T-helper 1 cell treated with Interleukin-12 subunit alpha and Interleukin-12 subunit beta and Interleukin-4 antibody, amounts not matched to agents 30 μg/mL and 1 μg/mL, for 36 hours (primary cell): ENCODE data around the gene IKBKE.

ENCODE experiments used
- H3K27ac Mint-ChIP-seq: one replicate; pipeline ENCODE4 v1.8.0; 2021; ENCODE audit warnings: mild to moderate bottlenecking, mixed read lengths
- H3K27me3 Mint-ChIP-seq: one replicate; pipeline ENCODE4 v1.8.0; 2021; ENCODE audit warnings: low read depth, mixed read lengths
- H3K36me3 Mint-ChIP-seq: one replicate; pipeline ENCODE4 v1.8.0; 2021; ENCODE audit warnings: low read depth, mixed read lengths
- H3K4me1 Mint-ChIP-seq: one replicate; pipeline ENCODE4 v1.8.0; 2021; ENCODE audit warnings: low read depth, mixed read lengths
- H3K4me3 Mint-ChIP-seq: one replicate; pipeline ENCODE4 v1.8.0; 2021; ENCODE audit warnings: mild to moderate bottlenecking, moderate library complexity, mixed read lengths
- H3K9me3 Mint-ChIP-seq: one replicate; pipeline ENCODE4 v1.8.0; 2021; ENCODE audit warnings: mixed read lengths

Gene IKBKE

DNA sequence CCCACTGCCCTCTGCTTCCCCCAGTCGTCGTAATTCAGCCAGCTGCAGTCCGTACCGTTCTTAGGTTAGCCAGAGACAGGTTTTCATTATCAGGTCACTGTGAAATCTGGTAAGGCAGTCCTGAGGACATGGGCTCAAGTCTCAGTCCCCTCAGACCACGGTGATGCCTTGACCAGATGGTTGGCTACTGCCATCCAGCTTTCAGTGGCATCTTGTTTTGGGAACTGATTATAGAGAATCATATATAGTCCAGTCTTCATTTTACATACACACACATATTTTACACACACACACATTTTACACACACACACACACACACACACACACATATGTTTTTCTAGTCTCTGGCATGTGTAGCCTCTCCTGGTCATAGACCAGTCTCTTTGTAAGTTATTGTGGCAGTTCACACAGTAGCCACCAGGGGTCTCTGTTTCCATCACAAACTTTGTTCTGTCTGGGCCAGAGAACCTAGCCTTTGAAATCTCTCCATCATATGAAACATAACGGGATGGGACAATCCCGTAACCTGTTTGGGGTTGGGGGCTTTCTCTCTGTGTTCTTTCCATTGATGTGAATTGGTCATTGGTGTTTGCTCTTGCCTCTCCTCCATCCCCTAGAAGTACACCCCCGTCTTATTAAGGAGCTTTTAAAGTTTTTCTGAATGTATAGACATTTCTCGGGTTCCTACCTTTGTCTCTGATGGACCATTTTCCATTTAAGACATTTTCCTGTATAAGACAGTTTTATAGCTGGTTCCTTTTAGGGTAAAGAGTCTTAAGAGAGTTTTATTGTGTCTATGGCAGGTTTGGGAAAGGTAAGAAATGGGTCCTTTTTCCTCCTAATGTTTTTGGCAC lies 8.4 kb upstream of the IKBKE start:
- Mint-ChIP-seq H3K4me1 (peaks cover 46% of the 10 kb centered on the region), H3K27ac (peak overlapping the region; percentile 14), H3K27me3 (no peaks in the 10 kb centered on the region), H3K4me3 (no peak overlapping the region), H3K9me3 (no peaks in the 10 kb centered on the region), H3K36me3 (peaks cover 45% of the 10 kb centered on the region)

DNA sequence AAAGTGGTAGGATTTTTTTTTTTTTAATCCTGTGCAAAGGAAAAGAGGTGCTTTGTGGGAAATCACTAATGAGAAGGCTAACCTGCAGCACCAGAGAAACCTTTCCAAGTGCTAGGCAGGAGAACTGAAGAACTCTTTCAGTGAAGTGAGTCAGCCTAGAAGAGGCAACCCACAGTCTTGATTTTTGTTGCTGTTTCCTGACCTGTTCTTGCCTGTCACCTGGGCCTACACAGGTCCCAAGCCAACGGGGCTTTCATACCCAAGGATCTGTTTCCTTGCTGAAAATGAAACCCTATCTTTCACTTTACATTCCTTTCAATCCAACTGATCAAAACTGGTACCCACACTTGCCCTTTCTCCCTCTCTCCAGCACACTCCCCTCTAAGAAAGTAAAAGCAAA lies 7.1 kb upstream of the IKBKE start:
- Mint-ChIP-seq H3K36me3 (peaks cover 36% of the 10 kb centered on the region), H3K4me1 (peaks cover 54% of the 10 kb centered on the region)

GRCh38 chr1:206463911-206464310 lies 6.4 kb upstream of the IKBKE start:
- H3K9me3 Mint-ChIP-seq, result no peaks in the 10 kb centered on the region
- H3K36me3 Mint-ChIP-seq, result peaks cover 30% of the 10 kb centered on the region
- H3K27me3 Mint-ChIP-seq, result no peaks in the 10 kb centered on the region
- peaks cover 62% of the 10 kb centered on the region for H3K4me1 Mint-ChIP-seq
- H3K4me3 Mint-ChIP-seq, result no peak overlapping the region
- H3K27ac Mint-ChIP-seq, result no peak overlapping the region

More for the DNA sequence above, 7.1 kb upstream of the IKBKE start:
- no peaks in the 10 kb centered on the region for H3K9me3 Mint-ChIP-seq
- H3K4me3 Mint-ChIP-seq, result peak overlapping the region; percentile 8
- peak overlapping the region; percentile 80 for H3K27ac Mint-ChIP-seq
- H3K27me3 Mint-ChIP-seq, result no peaks in the 10 kb centered on the region

- Mint-ChIP-seq H3K4me3 (no peak overlapping the region), H3K4me1 (peaks cover 67% of the 10 kb centered on the region)
These were observed 5.8 kb upstream of the IKBKE start for GRCh38 chr1:206464456-206464964.

GRCh38 chr1:206465951-206466350 lies 4.3 kb upstream of the IKBKE start:
- peak overlapping the region; percentile 87 for H3K27ac Mint-ChIP-seq
- H3K9me3 Mint-ChIP-seq, result no peaks in the 10 kb centered on the region

More at GRCh38 chr1:206464456-206464964, 5.8 kb upstream of the IKBKE start:
- Mint-ChIP-seq H3K36me3 (peaks cover 26% of the 10 kb centered on the region), H3K27ac (peak overlapping the region; percentile 55), H3K9me3 (no peaks in the 10 kb centered on the region), H3K27me3 (no peaks in the 10 kb centered on the region)

DNA sequence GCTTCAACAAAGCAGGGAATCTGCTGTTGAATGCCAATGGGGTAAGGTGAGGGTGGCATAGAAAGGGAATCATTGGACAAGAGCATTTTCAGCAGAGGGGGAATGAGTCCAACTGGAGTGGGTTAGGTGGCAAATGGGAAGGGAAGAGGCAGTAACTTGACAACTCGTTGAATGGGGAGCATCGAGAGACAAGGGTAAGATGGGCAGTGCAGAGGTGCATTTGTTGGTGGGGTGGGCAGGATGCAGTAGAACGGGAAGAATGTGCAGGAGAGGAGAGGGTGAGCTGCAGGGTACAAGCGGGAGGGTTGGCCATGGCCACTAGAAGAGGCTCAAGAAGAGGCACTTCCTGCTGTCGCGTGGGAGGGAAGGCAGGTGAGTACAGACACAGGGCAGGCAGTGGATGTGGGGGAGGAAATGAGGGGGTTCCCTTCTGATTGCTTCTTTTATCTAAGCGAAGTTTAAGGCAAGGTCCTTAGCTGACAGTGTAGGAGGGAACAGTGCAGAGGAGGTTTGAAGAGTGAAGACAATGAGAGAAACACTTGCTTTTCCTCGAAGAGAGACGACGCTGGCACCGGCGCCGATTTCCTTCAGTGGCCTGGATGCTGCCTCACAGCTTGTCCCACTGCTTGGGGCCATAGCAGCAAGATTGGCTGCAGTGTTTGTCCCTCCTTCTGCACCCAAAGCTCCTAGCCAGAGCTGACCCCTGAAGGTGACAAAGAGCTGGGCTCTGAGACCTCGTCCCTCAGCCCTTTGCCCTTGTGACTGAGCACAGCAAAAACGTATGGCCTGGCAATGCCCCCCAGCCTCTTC lies 3.2 kb upstream of the IKBKE start:
- Mint-ChIP-seq H3K9me3 (no peaks in the 10 kb centered on the region), H3K36me3 (peaks cover 22% of the 10 kb centered on the region), H3K27ac (peak overlapping the region; percentile 91), H3K27me3 (no peaks in the 10 kb centered on the region), H3K4me1 (peaks cover 78% of the 10 kb centered on the region), H3K4me3 (peak overlapping the region; percentile 47)

More at GRCh38 chr1:206465951-206466350, 4.3 kb upstream of the IKBKE start:
- H3K36me3 Mint-ChIP-seq, result peaks cover 23% of the 10 kb centered on the region
- H3K4me1 Mint-ChIP-seq, result peaks cover 74% of the 10 kb centered on the region
- H3K4me3 Mint-ChIP-seq, result peak overlapping the region; percentile 75
- H3K27me3 Mint-ChIP-seq, result no peaks in the 10 kb centered on the region

- H3K36me3 Mint-ChIP-seq, result peaks cover 28% of the 10 kb centered on the region
- peaks cover 78% of the 10 kb centered on the region for H3K4me1 Mint-ChIP-seq
- peak overlapping the region; percentile 91 for H3K27ac Mint-ChIP-seq
- H3K27me3 Mint-ChIP-seq, result no peaks in the 10 kb centered on the region
- no peaks in the 10 kb centered on the region for H3K9me3 Mint-ChIP-seq
- peak overlapping the region; percentile 69 for H3K4me3 Mint-ChIP-seq
These were observed 2.4 kb upstream of the IKBKE start for GRCh38 chr1:206467915-206468314.

DNA sequence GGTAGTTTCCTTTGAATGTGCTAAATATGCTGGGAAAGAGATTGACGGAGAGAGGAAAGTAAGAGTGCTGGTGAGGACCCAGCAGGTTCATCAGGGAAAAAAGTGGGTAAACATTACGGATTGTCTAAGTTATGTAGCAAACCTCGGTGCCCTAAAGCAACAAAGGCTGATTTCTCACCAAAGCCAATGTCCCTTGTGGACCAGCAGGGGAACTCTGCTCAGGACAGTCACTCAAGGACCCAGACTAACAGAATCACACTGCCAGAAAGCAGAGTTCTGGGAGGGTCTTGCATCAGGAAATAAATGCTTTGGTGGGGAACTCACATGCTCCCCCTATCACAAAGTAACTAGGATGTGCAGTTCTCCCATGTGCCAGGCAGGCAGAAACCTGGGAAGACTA lies 1.7 kb upstream of the IKBKE start:
- Mint-ChIP-seq H3K4me3 (peak overlapping the region; percentile 69), H3K9me3 (no peaks in the 10 kb centered on the region), H3K36me3 (peaks cover 29% of the 10 kb centered on the region), H3K27me3 (no peaks in the 10 kb centered on the region), H3K27ac (peak overlapping the region; percentile 91), H3K4me1 (peaks cover 78% of the 10 kb centered on the region)

GRCh38 chr1:206469411-206469932 lies 804 bp upstream of the IKBKE start:
- Mint-ChIP-seq H3K27me3 (no peaks in the 10 kb centered on the region), H3K27ac (peak overlapping the region; percentile 94), H3K4me1 (peaks cover 82% of the 10 kb centered on the region)

DNA sequence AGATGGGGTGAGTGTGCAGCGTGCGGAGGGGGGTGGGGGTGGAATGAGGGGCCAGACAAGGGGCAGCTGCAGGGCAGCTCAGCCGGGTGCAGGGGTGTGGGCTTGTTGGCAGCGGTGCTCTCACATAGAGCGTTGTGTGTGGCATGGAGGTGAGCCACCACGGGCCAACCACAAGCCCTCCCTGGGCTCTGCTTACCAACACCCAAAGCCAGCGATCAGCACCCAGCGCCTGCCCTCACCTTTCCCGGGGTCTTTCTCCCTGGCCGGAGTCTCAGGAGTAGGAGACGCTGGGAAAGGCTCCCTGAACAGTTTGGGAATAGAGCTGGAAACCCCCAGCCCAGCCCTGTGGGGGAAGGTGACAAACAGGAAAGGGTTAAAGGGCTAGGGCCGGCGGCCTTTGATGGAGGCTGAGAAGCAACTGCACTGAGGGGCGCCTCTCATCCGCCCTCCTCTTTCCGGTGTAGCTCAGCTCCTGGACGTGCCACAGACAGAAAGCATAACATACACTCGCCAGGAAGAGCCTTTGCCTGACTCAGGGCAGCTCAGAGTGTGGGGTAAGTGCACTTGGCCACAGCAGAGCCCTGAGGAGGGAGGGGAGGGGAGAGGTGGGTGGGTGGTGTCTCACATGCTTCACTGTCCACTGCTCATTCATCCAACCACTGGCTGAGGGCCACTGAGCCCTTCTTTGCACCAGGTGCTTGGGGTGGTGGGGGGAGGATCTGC lies 577 bp downstream of the IKBKE start:
- H3K27me3 Mint-ChIP-seq, result no peaks in the 10 kb centered on the region
- no peaks in the 10 kb centered on the region for H3K9me3 Mint-ChIP-seq
- H3K36me3 Mint-ChIP-seq, result peaks cover 44% of the 10 kb centered on the region
- peaks cover 79% of the 10 kb centered on the region for H3K4me1 Mint-ChIP-seq
- H3K27ac Mint-ChIP-seq, result peak overlapping the region; percentile 94
- H3K4me3 Mint-ChIP-seq, result peak overlapping the region; percentile 98

More at GRCh38 chr1:206469411-206469932, 804 bp upstream of the IKBKE start:
- H3K9me3 Mint-ChIP-seq, result no peaks in the 10 kb centered on the region
- H3K4me3 Mint-ChIP-seq, result peak overlapping the region; percentile 98
- H3K36me3 Mint-ChIP-seq, result peaks cover 34% of the 10 kb centered on the region

GRCh38 chr1:206471415-206471801 lies 1.1 kb downstream of the IKBKE start:
- peaks cover 44% of the 10 kb centered on the region for H3K36me3 Mint-ChIP-seq
- peaks cover 75% of the 10 kb centered on the region for H3K4me1 Mint-ChIP-seq
- H3K27ac Mint-ChIP-seq, result peak overlapping the region; percentile 94
- H3K9me3 Mint-ChIP-seq, result no peaks in the 10 kb centered on the region
- H3K27me3 Mint-ChIP-seq, result no peaks in the 10 kb centered on the region
- peak overlapping the region; percentile 98 for H3K4me3 Mint-ChIP-seq

GRCh38 chr1:206472024-206472423 lies 1.7 kb downstream of the IKBKE start:
- no peaks in the 10 kb centered on the region for H3K9me3 Mint-ChIP-seq
- peaks cover 72% of the 10 kb centered on the region for H3K4me1 Mint-ChIP-seq
- no peaks in the 10 kb centered on the region for H3K27me3 Mint-ChIP-seq
- H3K36me3 Mint-ChIP-seq, result peaks cover 50% of the 10 kb centered on the region
- peak overlapping the region; percentile 98 for H3K4me3 Mint-ChIP-seq
- peak overlapping the region; percentile 94 for H3K27ac Mint-ChIP-seq

- no peaks in the 10 kb centered on the region for H3K9me3 Mint-ChIP-seq
- peak overlapping the region; percentile 94 for H3K27ac Mint-ChIP-seq
- no peaks in the 10 kb centered on the region for H3K27me3 Mint-ChIP-seq
- H3K36me3 Mint-ChIP-seq, result peaks cover 53% of the 10 kb centered on the region
- peaks cover 70% of the 10 kb centered on the region for H3K4me1 Mint-ChIP-seq
- H3K4me3 Mint-ChIP-seq, result peak overlapping the region; percentile 98
These were observed 2.2 kb downstream of the IKBKE start for GRCh38 chr1:206472454-206472853.

- Mint-ChIP-seq H3K27ac (peak overlapping the region; percentile 94), H3K36me3 (peaks cover 53% of the 10 kb centered on the region), H3K4me3 (peak overlapping the region; percentile 98), H3K4me1 (peaks cover 66% of the 10 kb centered on the region), H3K27me3 (no peaks in the 10 kb centered on the region), H3K9me3 (no peaks in the 10 kb centered on the region)
These were observed 2.6 kb downstream of the IKBKE start for GRCh38 chr1:206472886-206473285.
